Measurements from ENCODE around the gene MACROD2.

Gene MACROD2

GRCh38 chr20:14685183-14685582, 689.9 kb downstream of the MACROD2 start:
- H3K4me3 ChIP-seq (ENCODE audit: low read length) = no peak overlapping the region
- TF ChIP-seq CTCF (conservative IDR thresholded peaks at IDR 0.05; ENCODE audit: low read depth, low read length) = no peak
- no peak for DNase-seq (ENCODE audit: low read depth)

GRCh38 chr20:14687313-14687712, 692.0 kb downstream of the MACROD2 start:
- H3K4me3 ChIP-seq (ENCODE audit: low read length) = no peak overlapping the region
- no peak for DNase-seq (ENCODE audit: low read depth)
- TF ChIP-seq CTCF (conservative IDR thresholded peaks at IDR 0.05; ENCODE audit: low read depth, low read length) = no peak

GRCh38 chr20:14688005-14688404, 692.7 kb downstream of the MACROD2 start:
- DNase-seq (ENCODE audit: low read depth) = no peak
- TF ChIP-seq CTCF (conservative IDR thresholded peaks at IDR 0.05; ENCODE audit: low read depth, low read length) = no peak

GRCh38 chr20:14691994-14692393, 696.7 kb downstream of the MACROD2 start:
- DNase-seq (ENCODE audit: low read depth) = no peak
- TF ChIP-seq CTCF (conservative IDR thresholded peaks at IDR 0.05; ENCODE audit: low read depth, low read length) = no peak
- H3K4me3 ChIP-seq (ENCODE audit: low read length) = no peak overlapping the region

More at GRCh38 chr20:14688005-14688404, 692.7 kb downstream of the MACROD2 start:
- no peak overlapping the region for H3K4me3 ChIP-seq (ENCODE audit: low read length)

- DNase-seq (ENCODE audit: low read depth) = no peak
- no peak for TF ChIP-seq CTCF (conservative IDR thresholded peaks at IDR 0.05; ENCODE audit: low read depth, low read length)
- H3K4me3 ChIP-seq (ENCODE audit: low read length) = no peak overlapping the region
Observed at GRCh38 chr20:14696478-14696877, 701.2 kb downstream of the MACROD2 start.

GRCh38 chr20:14696937-14697336, 701.6 kb downstream of the MACROD2 start:
- no peak for DNase-seq (ENCODE audit: low read depth)
- no peak for TF ChIP-seq CTCF (conservative IDR thresholded peaks at IDR 0.05; ENCODE audit: low read depth, low read length)
- H3K4me3 ChIP-seq (ENCODE audit: low read length) = no peak overlapping the region

- H3K4me3 ChIP-seq (ENCODE audit: low read length) = no peak overlapping the region
- DNase-seq (ENCODE audit: low read depth) = no peak
- no peak for TF ChIP-seq CTCF (conservative IDR thresholded peaks at IDR 0.05; ENCODE audit: low read depth, low read length)
Observed at GRCh38 chr20:14698125-14698524, 702.8 kb downstream of the MACROD2 start.

All from retinal pigment epithelial cell (primary cell).